Stimulated activated CD4-positive, alpha-beta T cell treated with anti-CD3 and anti-CD28 coated beads, Interleukin-1b, Interleukin-23, amount 100 ng/mL, for 24 hours (primary cell): ENCODE results near the gene SLC11A1.
A peak's percentile ranks its signal among the peaks of the same experiment; 100 is the strongest.

Experiments
- DNase-seq, 4 experiments: peaks; one replicate each; pipeline ENCODE4 v3.0.0-alpha.2; 2020; ENCODE audit warnings: low read depth in 4 of 4, low spot score in 1 of 4

SLC11A1 gene

GRCh38 chr2:218403810-218404209, 21.7 kb downstream of the SLC11A1 start:
- DNase-seq: no peak

GRCh38 chr2:218404351-218405085, 22.4 kb downstream of the SLC11A1 start:
- DNase-seq: no peak

- no peak for DNase-seq
Measured at GRCh38 chr2:218405086-218405745, 23.1 kb downstream of the SLC11A1 start.

- no peak for DNase-seq
Measured at GRCh38 chr2:218405746-218406208, 23.7 kb downstream of the SLC11A1 start.

GRCh38 chr2:218406209-218406948, 24.3 kb downstream of the SLC11A1 start:
- peak; percentile 72 to 97 (median 86) for DNase-seq

- peak in 1 of 4 experiments; percentile 55 for DNase-seq
Measured at GRCh38 chr2:218406949-218407618, 25.0 kb downstream of the SLC11A1 start.

- DNase-seq: no peak
Measured at GRCh38 chr2:218407717-218408116, 25.6 kb downstream of the SLC11A1 start.

- DNase-seq: no peak
Measured at GRCh38 chr2:218418321-218418716, 36.2 kb downstream of the SLC11A1 start.

GRCh38 chr2:218418717-218419458, 36.8 kb downstream of the SLC11A1 start, which contains the start of gene VIL1:
TSS of gene VIL1 (plus strand) at chr2:218419123. CDS start at chr2:218423779, 4,656 bp downstream.
- no peak for DNase-seq

GRCh38 chr2:218419630-218420216, 37.6 kb downstream of the SLC11A1 start:
- no peak for DNase-seq

GRCh38 chr2:218421027-218421426, 39.0 kb downstream of the SLC11A1 start:
- no peak for DNase-seq

- DNase-seq: no peak
Measured at GRCh38 chr2:218422403-218423086, 40.5 kb downstream of the SLC11A1 start.

GRCh38 chr2:218423584-218423983, 41.5 kb downstream of the SLC11A1 start:
- DNase-seq: no peak

GRCh38 chr2:218425531-218425930, 43.5 kb downstream of the SLC11A1 start:
- no peak for DNase-seq

GRCh38 chr2:218427741-218428140, 45.7 kb downstream of the SLC11A1 start:
- DNase-seq: no peak

GRCh38 chr2:218428846-218429558, 46.9 kb downstream of the SLC11A1 start:
- DNase-seq: no peak

- DNase-seq: no peak
Measured at GRCh38 chr2:218429911-218430692, 48.0 kb downstream of the SLC11A1 start.

GRCh38 chr2:218430721-218431120, 48.6 kb downstream of the SLC11A1 start:
- no peak for DNase-seq
